Kidney (tissue), 14 donors: ENCODE results near the gene USH2A. TPM values are rescaled to one million over a fixed set of nuclear protein-coding genes. Genes with fewer than 3 reads are reported as not detected.

Source experiments
- DNase-seq, 5 donors: peaks; one replicate each; pipeline ENCODE4 v3.0.0-alpha.2; 2013 to 2020
- FAIRE-seq: peaks from 2 replicates; lab custom pipeline; 2012; peaks lifted over from hg19 to GRCh38; lab: Jason Lieb, UNC
- H3K27ac ChIP-seq, 2 donors: one replicate each; pipeline ENCODE4 v1.7.0; 2013; ENCODE audit warnings: low read depth in 2 of 2, low read length in 2 of 2, inconsistent platforms in 1 of 2
- H3K27me3 ChIP-seq: one replicate; pipeline ENCODE4 v1.7.1; 2013; ENCODE audit warnings: low read length, inconsistent platforms; ENCODE audit not compliant: control insufficient read depth, insufficient read depth
- H3K36me3 ChIP-seq, 3 donors: one replicate each; pipeline versions ENCODE4 v1.7.0 to v1.7.1; 2013; ENCODE audit warnings: low read length in 3 of 3, control low read depth in 1 of 3, inconsistent platforms in 1 of 3; ENCODE audit not compliant: insufficient read depth in 3 of 3, control insufficient read depth in 2 of 3
- H3K4me1 ChIP-seq, 3 donors: one replicate each; pipeline versions ENCODE4 v1.7.0 to v1.7.1; 2013; ENCODE audit warnings: low read length in 3 of 3, inconsistent platforms in 1 of 3, low read depth in 1 of 3; ENCODE audit not compliant: control insufficient read depth in 2 of 3, insufficient read depth in 2 of 3
- H3K4me3 ChIP-seq, 3 donors: one replicate each; pipeline versions ENCODE4 v1.7.0 to v1.8.1; 2013; ENCODE audit warnings: low read length in 3 of 3, control low read depth in 1 of 3, inconsistent platforms in 1 of 3
- H3K9ac ChIP-seq, 3 donors: one replicate each; pipeline versions ENCODE4 v1.7.0 to v1.7.1; 2013; ENCODE audit warnings: low read length in 3 of 3, control low read depth in 1 of 3, inconsistent platforms in 1 of 3
- H3K9me3 ChIP-seq, 3 donors: one replicate each; pipeline versions ENCODE4 v1.7.0 to v1.7.1; 2013; ENCODE audit warnings: low read length in 3 of 3, control low read depth in 1 of 3, inconsistent platforms in 1 of 3; ENCODE audit not compliant: control insufficient read depth in 2 of 3, insufficient read depth in 1 of 3
- CTCF ChIP-seq: IDR thresholded peaks from 3 replicates; pipeline ENCODE4 v1.5.1; 2012; ENCODE audit warnings: mild to moderate bottlenecking, moderate library complexity, borderline replicate concordance; ENCODE audit not compliant: insufficient read depth; ENCODE audit errors: extremely low read depth
- intact Hi-C: fragments of 100-400 bp; cut with DNase I; formaldehyde crosslinking; loops from one replicate; pipeline ENCODE4 v1.11.1; 2022
- polyA plus RNA-seq: library from polyadenylated mRNA; stranded (reverse); fragments of 350-450 nt; fragmentation: Illumina TruSeq; extraction: RNeasy Lipid Tissue Mini Kit (QIAGEN cat#74804); gene quantifications from one replicate; pipeline ENCODE4 v1.2.3, GENCODE V29; 2014; ENCODE audit warnings: low read depth, low replicate concordance; ENCODE audit not compliant: insufficient read depth
- total RNA-seq: library from RNA; stranded (reverse); fragmentation: NEBNext Ultra II Directional; extraction: Animal tissue kit (Norgen Biotek cat#: 25700); gene quantifications from one replicate; pipeline ENCODE4 v1.2.1, GENCODE V29; 2021
- donor health status: control.
- donor health status: control.
- donor health status: control.
- donor health status: control.
- donor health status: control.
- donor health status: DM: yes; HTN: yes; CAD: no.
- donor health status: Normal renal cell carcinoma (clear cell type).

USH2A gene
- total and polyA plus RNA-seq, 2 donors from 2014 or later, result 0.06 TPM; not detected in 1

GRCh38 chr1:215883004-215883403, 540.2 kb downstream of the USH2A start:
- no peak for FAIRE-seq

GRCh38 chr1:215878843-215879242, 544.4 kb downstream of the USH2A start:
- no peak overlapping the region for H3K27ac ChIP-seq
- DNase-seq, result no peak
- intact Hi-C loops, result no loop called here
- H3K4me3 ChIP-seq, result no peak overlapping the region
- no peaks in the 10 kb centered on the region for H3K4me1 ChIP-seq
- H3K9me3 ChIP-seq, result no peaks in the 10 kb centered on the region
- no peak for TF ChIP-seq CTCF
- no peaks in the 10 kb centered on the region for H3K27me3 ChIP-seq
- no peaks in the 10 kb centered on the region for H3K36me3 ChIP-seq
- H3K9ac ChIP-seq, result no peak overlapping the region
- no peak for FAIRE-seq

More at GRCh38 chr1:215883004-215883403, 540.2 kb downstream of the USH2A start:
- no peak overlapping the region for H3K4me3 ChIP-seq
- no peak overlapping the region for H3K27ac ChIP-seq
- no peaks in the 10 kb centered on the region for H3K4me1 ChIP-seq
- H3K9me3 ChIP-seq, result no peaks in the 10 kb centered on the region
- H3K27me3 ChIP-seq, result no peaks in the 10 kb centered on the region
- no peak for DNase-seq
- no peaks in the 10 kb centered on the region for H3K36me3 ChIP-seq
- intact Hi-C loops, result no loop called here
- no peak for TF ChIP-seq CTCF
- no peak overlapping the region for H3K9ac ChIP-seq

GRCh38 chr1:215878128-215878527, 545.1 kb downstream of the USH2A start:
- Histone ChIP-seq H3K27me3 (no peaks in the 10 kb centered on the region), H3K4me3 (no peak overlapping the region), H3K36me3 (no peaks in the 10 kb centered on the region), H3K9ac (no peak overlapping the region), H3K4me1 (no peaks in the 10 kb centered on the region), H3K9me3 (no peaks in the 10 kb centered on the region), H3K27ac (no peak overlapping the region)
- DNase-seq (no peak), FAIRE-seq (no peak)
- intact Hi-C loops, result no loop called here
- no peak for TF ChIP-seq CTCF

GRCh38 chr1:215877452-215877951, 545.7 kb downstream of the USH2A start:
- FAIRE-seq (no peak), DNase-seq (no peak)
- H3K27me3 ChIP-seq, result no peaks in the 10 kb centered on the region
- no peaks in the 10 kb centered on the region for H3K36me3 ChIP-seq
- intact Hi-C loops, result no loop called here
- no peak overlapping the region for H3K4me3 ChIP-seq
- H3K27ac ChIP-seq, result no peak overlapping the region
- no peak for TF ChIP-seq CTCF
- no peak overlapping the region for H3K9ac ChIP-seq
- H3K9me3 ChIP-seq, result no peaks in the 10 kb centered on the region
- no peaks in the 10 kb centered on the region for H3K4me1 ChIP-seq
